SK-N-SH treated with all-trans-retinoic acid at 6 μM for 48 hours (cell line): Measurements from ENCODE around the gene ATRN.

Experiments
- ATAC-seq: fragments of 200-7000 bp; cut with Tn5 transposase; 3 replicates; pipeline ENCODE4 v1.9.1; 2020; ENCODE audit warnings: mild to moderate bottlenecking, moderate library complexity
- BACH2 ChIP-seq: fragments of 250-450 bp; sonication (Bioruptor Pico); IDR thresholded peaks from 2 replicates; pipeline ENCODE4 v1.9.0; 2021; ENCODE audit warnings: mild to moderate bottlenecking, borderline replicate concordance
- CREB5 ChIP-seq: fragments of 250-450 bp; sonication (Bioruptor Pico); IDR thresholded peaks from 2 replicates; pipeline ENCODE4 v1.5.1; 2020; ENCODE audit warnings: low read depth, mild to moderate bottlenecking, moderate library complexity
- CSDC2 ChIP-seq: fragments of 250-450 bp; sonication (Bioruptor Pico); IDR thresholded peaks from 2 replicates; pipeline ENCODE4 v1.5.0; 2020; ENCODE audit warnings: mild to moderate bottlenecking, moderate library complexity
- CSRNP3 ChIP-seq: fragments of 250-450 bp; sonication (Bioruptor Pico); IDR thresholded peaks from 2 replicates; pipeline ENCODE4 v1.5.1; 2021; ENCODE audit warnings: mild to moderate bottlenecking, moderate library complexity
- ESRRG ChIP-seq: fragments of 250-450 bp; sonication (Bioruptor Pico); IDR thresholded peaks from 2 replicates; pipeline ENCODE4 v1.6.1; 2021; ENCODE audit warnings: mild to moderate bottlenecking
- ISL1 ChIP-seq: fragments of 250-450 bp; sonication (Bioruptor Pico); IDR thresholded peaks from 2 replicates; pipeline ENCODE4 v2.1.2; 2022; ENCODE audit warnings: mild to moderate bottlenecking, moderate library complexity
- OSR1 ChIP-seq: fragments of 250-450 bp; sonication (Bioruptor Pico); IDR thresholded peaks from 2 replicates; pipeline ENCODE4 v1.8.0; 2022; ENCODE audit warnings: moderate library complexity, mild to moderate bottlenecking, inconsistent platforms
- PATZ1 ChIP-seq: fragments of 250-450 bp; sonication (Bioruptor Pico); IDR thresholded peaks from 2 replicates; pipeline ENCODE4 v1.8.0; 2020; ENCODE audit warnings: mild to moderate bottlenecking, moderate library complexity, borderline replicate concordance
- POU6F1 ChIP-seq: fragments of 250-450 bp; sonication (Bioruptor Pico); IDR thresholded peaks from 2 replicates; pipeline ENCODE4 v1.8.0; 2021; ENCODE audit warnings: low read depth, mild to moderate bottlenecking, moderate library complexity, borderline replicate concordance
- PPARA ChIP-seq: fragments of 250-450 bp; sonication (Bioruptor Pico); IDR thresholded peaks from 2 replicates; pipeline ENCODE4 v1.5.0; 2020; ENCODE audit warnings: mild to moderate bottlenecking, borderline replicate concordance
- RARB ChIP-seq: fragments of 250-450 bp; sonication (Bioruptor Pico); IDR thresholded peaks from 2 replicates; pipeline ENCODE4 v1.8.0; 2021; ENCODE audit warnings: mild to moderate bottlenecking, moderate library complexity
- TCF4 ChIP-seq: fragments of 250-450 bp; sonication (Bioruptor Pico); IDR thresholded peaks from 2 replicates; pipeline ENCODE4 v1.8.0; 2021; ENCODE audit warnings: mild to moderate bottlenecking, moderate library complexity, borderline replicate concordance
- TOX ChIP-seq: fragments of 250-450 bp; sonication (Bioruptor Pico); IDR thresholded peaks from 2 replicates; pipeline ENCODE4 v1.8.0; 2021; ENCODE audit warnings: mild to moderate bottlenecking, moderate library complexity, borderline replicate concordance
- TSHZ2 ChIP-seq: fragments of 250-450 bp; sonication (Bioruptor Pico); IDR thresholded peaks from 2 replicates; pipeline ENCODE4 v1.5.0; 2020; ENCODE audit warnings: mild to moderate bottlenecking, moderate library complexity
- ZC3H10 ChIP-seq: fragments of 250-450 bp; sonication (Bioruptor Pico); IDR thresholded peaks from 2 replicates; pipeline ENCODE4 v1.5.1; 2021; ENCODE audit warnings: mild to moderate bottlenecking, moderate library complexity
- ZFP3 ChIP-seq: fragments of 250-450 bp; sonication (Bioruptor Pico); IDR thresholded peaks from 2 replicates; pipeline ENCODE4 v1.5.0; 2020; ENCODE audit warnings: mild to moderate bottlenecking, moderate library complexity
- ZFP30 ChIP-seq: fragments of 450-650 bp; formaldehyde crosslinking; IDR thresholded peaks from 2 replicates; pipeline ENCODE4 v1.5.0; 2022; ENCODE audit warnings: mild to moderate bottlenecking, moderate library complexity
- ZNF565 ChIP-seq: fragments of 450-650 bp; formaldehyde crosslinking; conservative IDR thresholded peaks from 2 replicates; pipeline ENCODE4 v1.5.0; 2020; ENCODE audit warnings: low read depth, mild to moderate bottlenecking, moderate library complexity
- ZNF70 ChIP-seq: fragments of 450-650 bp; formaldehyde crosslinking; IDR thresholded peaks from 2 replicates; pipeline ENCODE4 v1.5.0; 2020; ENCODE audit warnings: mild to moderate bottlenecking, moderate library complexity
- ZNF8 ChIP-seq: fragments of 450-650 bp; formaldehyde crosslinking; IDR thresholded peaks from 2 replicates; pipeline ENCODE4 v1.5.0; 2020; ENCODE audit warnings: mild to moderate bottlenecking, moderate library complexity

The ATRN gene

GRCh38 chr20:3658716-3659491, 188.1 kb downstream of the ATRN start:
- no peak for TF ChIP-seq BACH2 (CRISPR knock-in tag)
- no peak for TF ChIP-seq ISL1
- no peak for TF ChIP-seq RARB (CRISPR knock-in tag)
- no peak for TF ChIP-seq POU6F1 (CRISPR knock-in tag)
- no peak for TF ChIP-seq TOX
- TF ChIP-seq CSDC2 (CRISPR knock-in tag): no peak
- TF ChIP-seq TSHZ2 (CRISPR knock-in tag): no peak
- no peak for ATAC-seq

GRCh38 chr20:3659492-3660261, 188.9 kb downstream of the ATRN start:
- TF ChIP-seq CREB5 (CRISPR knock-in tag) (no peak), PATZ1 (CRISPR knock-in tag) (no peak), ESRRG (no peak), ZNF70 (CRISPR knock-in tag) (no peak), ISL1 (no peak), ZFP30 (no peak), CSDC2 (CRISPR knock-in tag) (no peak), CSRNP3 (CRISPR knock-in tag) (no peak), ZFP3 (no peak)
- ATAC-seq: no peak

- no peak for ATAC-seq
- TF ChIP-seq ZNF565 (CRISPR knock-in tag) (no peak), PATZ1 (CRISPR knock-in tag) (no peak), BACH2 (CRISPR knock-in tag) (no peak), ZNF8 (CRISPR knock-in tag) (no peak), ZFP30 (no peak), OSR1 (CRISPR knock-in tag) (no peak), PPARA (no peak), TOX (no peak), CREB5 (CRISPR knock-in tag) (no peak), ZC3H10 (CRISPR knock-in tag) (no peak), CSRNP3 (CRISPR knock-in tag) (no peak), TCF4 (no peak), CSDC2 (CRISPR knock-in tag) (no peak), ISL1 (no peak)
These were observed 189.6 kb downstream of the ATRN start for GRCh38 chr20:3660262-3661059.
